Epithelial cell of proximal tubule (primary cell): ENCODE data around the gene GRB10. TPM values are rescaled to one million over a fixed set of nuclear protein-coding genes. Genes with fewer than 3 reads are reported as not detected.
A peak's percentile ranks its signal among the peaks of the same experiment; 100 is the strongest.

Experiments used
- DNase-seq: peaks from one replicate; pipeline ENCODE4 v3.0.0-alpha.2; 2011; ENCODE audit warnings: low read depth
- H3K4me3 ChIP-seq: 2 replicates; pipeline ENCODE4 v1.5.1; 2011; ENCODE audit warnings: low read depth, mild to moderate bottlenecking, low read length
- CTCF ChIP-seq: conservative IDR thresholded peaks from 2 replicates; pipeline ENCODE4 v1.5.1; 2012; ENCODE audit warnings: low read depth, mild to moderate bottlenecking, low read length
- total RNA-seq: library from RNA; depleted of rRNA; stranded (reverse); fragments of >200 nt; gene quantifications from 2 replicates; pipeline ENCODE4 v1.2.3, GENCODE V29; 2015

The GRB10 gene
- total RNA-seq, 1 donor from 2014 or later, result 33.4 TPM

- no peak for TF ChIP-seq CTCF
- no peak for DNase-seq
- no peak overlapping the region for H3K4me3 ChIP-seq
These were observed 31.5 kb upstream of the GRB10 start for GRCh38 chr7:50814166-50814565.

GRCh38 chr7:50812841-50813475, 30.3 kb upstream of the GRB10 start:
- peak; percentile 86 for DNase-seq
- H3K4me3 ChIP-seq, result no peak overlapping the region
- no peak for TF ChIP-seq CTCF

GRCh38 chr7:50812094-50812493, 29.4 kb upstream of the GRB10 start:
- no peak for DNase-seq
- TF ChIP-seq CTCF, result no peak
- no peak overlapping the region for H3K4me3 ChIP-seq

- no peak for DNase-seq
- no peak for TF ChIP-seq CTCF
- no peak overlapping the region for H3K4me3 ChIP-seq
These were observed 25.7 kb upstream of the GRB10 start for GRCh38 chr7:50808282-50808888.

- H3K4me3 ChIP-seq, result no peak overlapping the region
- no peak for DNase-seq
- no peak for TF ChIP-seq CTCF
These were observed 24.5 kb upstream of the GRB10 start for GRCh38 chr7:50807026-50807730.

- DNase-seq, result no peak
- no peak for TF ChIP-seq CTCF
- H3K4me3 ChIP-seq, result no peak overlapping the region
These were observed 23.4 kb upstream of the GRB10 start for GRCh38 chr7:50806143-50806542.
